NT2/D1 (cell line): Measurements from ENCODE around the gene RAB39B.

Source experiments
- SUZ12 ChIP-seq: IDR thresholded peaks from 2 replicates; pipeline ENCODE4 v1.6.1; 2011; ENCODE audit not compliant: insufficient read length, insufficient read depth; ENCODE audit errors: extremely low read depth
- YY1 ChIP-seq: IDR thresholded peaks from 2 replicates; pipeline ENCODE4 v1.6.1; 2011; ENCODE audit not compliant: insufficient read length, insufficient read depth

- no peak for TF ChIP-seq SUZ12
- TF ChIP-seq YY1 = no peak
These were observed 48.7 kb downstream of the RAB39B start for GRCh38 chrX:155215443-155216178.
